ENCODE results near the gene PGRMC2.
A peak's percentile ranks its signal among the peaks of the same experiment; 100 is the strongest.

PGRMC2 gene

DNA sequence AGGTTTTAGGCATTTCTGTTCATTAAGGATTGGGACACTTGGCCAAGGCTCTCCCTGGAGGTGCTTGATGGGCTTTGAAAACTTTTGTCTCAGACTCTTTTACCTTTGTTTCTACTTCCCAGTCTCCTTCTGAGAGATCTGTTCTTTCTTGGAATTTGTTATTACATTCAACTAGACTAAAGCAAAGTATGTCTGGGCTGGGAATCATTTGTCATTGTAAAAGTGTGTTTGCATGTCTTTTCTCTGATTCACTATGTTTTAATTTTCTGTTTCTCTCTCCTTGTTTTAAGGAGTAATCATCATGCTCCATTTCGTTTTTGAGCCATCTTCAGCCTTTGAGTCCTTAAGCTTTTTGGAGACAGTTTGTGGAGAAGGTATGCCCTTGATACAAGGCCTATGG is 12.2 kb upstream of the PGRMC2 start:
- H3K9ac ChIP-seq (ENCODE audit: low read length in 2 of 2): no peak overlapping the region
- H3K27me3 ChIP-seq (ENCODE audit: control insufficient read depth in 1 of 2, insufficient read depth in 2 of 2, low read length in 2 of 2): no peaks in the 10 kb centered on the region
- no peaks in the 10 kb centered on the region for H3K9me3 ChIP-seq (ENCODE audit: control insufficient read depth in 2 of 2, low read length in 2 of 2)
- H3K4me1 ChIP-seq (ENCODE audit: control insufficient read depth, insufficient read depth, low read length): no peaks in the 10 kb centered on the region
- H3K36me3 ChIP-seq (ENCODE audit: control insufficient read depth in 2 of 2, insufficient read depth in 2 of 2, low read length in 2 of 2): no peaks in the 10 kb centered on the region
- H3K4me3 ChIP-seq (ENCODE audit: low read length in 2 of 2): no peak overlapping the region
- H3K27ac ChIP-seq (ENCODE audit: low read length): no peak overlapping the region

GRCh38 chr4:128298852-128299251 is 11.2 kb upstream of the PGRMC2 start:
- H3K9me3 ChIP-seq (ENCODE audit: control insufficient read depth in 2 of 2, low read length in 2 of 2): no peaks in the 10 kb centered on the region
- H3K4me1 ChIP-seq (ENCODE audit: control insufficient read depth, insufficient read depth, low read length): no peaks in the 10 kb centered on the region
- no peak overlapping the region for H3K4me3 ChIP-seq (ENCODE audit: low read length in 2 of 2)
- H3K36me3 ChIP-seq (ENCODE audit: control insufficient read depth in 2 of 2, insufficient read depth in 2 of 2, low read length in 2 of 2): no peaks in the 10 kb centered on the region
- no peak overlapping the region for H3K27ac ChIP-seq (ENCODE audit: low read length)
- H3K27me3 ChIP-seq (ENCODE audit: control insufficient read depth in 1 of 2, insufficient read depth in 2 of 2, low read length in 2 of 2): no peaks in the 10 kb centered on the region
- H3K9ac ChIP-seq (ENCODE audit: low read length in 2 of 2): no peak overlapping the region

- no peaks in the 10 kb centered on the region for H3K27me3 ChIP-seq (ENCODE audit: control insufficient read depth in 1 of 2, insufficient read depth in 2 of 2, low read length in 2 of 2)
- H3K36me3 ChIP-seq (ENCODE audit: control insufficient read depth in 2 of 2, insufficient read depth in 2 of 2, low read length in 2 of 2): no peaks in the 10 kb centered on the region
- no peak overlapping the region for H3K27ac ChIP-seq (ENCODE audit: low read length)
- H3K9me3 ChIP-seq (ENCODE audit: control insufficient read depth in 2 of 2, low read length in 2 of 2): no peaks in the 10 kb centered on the region
- H3K4me3 ChIP-seq (ENCODE audit: low read length in 2 of 2): no peak overlapping the region
- H3K9ac ChIP-seq (ENCODE audit: low read length in 2 of 2): no peak overlapping the region
- H3K4me1 ChIP-seq (ENCODE audit: control insufficient read depth, insufficient read depth, low read length): no peaks in the 10 kb centered on the region
Observed at GRCh38 chr4:128298146-128298758, 10.6 kb upstream of the PGRMC2 start.

DNA sequence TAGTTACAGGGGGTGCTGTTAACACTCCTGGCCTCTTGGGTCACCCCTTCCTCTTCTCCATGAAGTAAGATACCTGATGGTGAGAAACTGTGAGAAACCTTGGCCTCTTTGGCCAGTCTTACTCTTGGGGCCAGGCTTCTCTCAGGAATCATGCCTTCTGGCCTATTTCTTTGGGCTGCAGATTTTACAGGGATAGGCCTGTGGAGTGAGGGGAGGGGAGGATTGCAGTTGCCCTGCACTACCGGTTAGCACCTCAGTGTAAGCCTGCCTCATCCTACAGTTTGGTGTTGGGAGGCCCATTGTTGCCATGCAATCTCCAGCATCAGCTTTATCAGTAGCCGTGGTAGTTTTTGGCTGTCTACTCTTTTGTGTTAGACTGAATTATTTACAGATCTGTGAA is 7.6 kb upstream of the PGRMC2 start:
- Histone ChIP-seq H3K36me3 (ENCODE audit: control insufficient read depth in 2 of 2, insufficient read depth in 2 of 2, low read length in 2 of 2) (no peaks in the 10 kb centered on the region), H3K4me1 (ENCODE audit: control insufficient read depth, insufficient read depth, low read length) (no peaks in the 10 kb centered on the region), H3K27me3 (ENCODE audit: control insufficient read depth in 1 of 2, insufficient read depth in 2 of 2, low read length in 2 of 2) (no peaks in the 10 kb centered on the region), H3K27ac (ENCODE audit: low read length) (no peak overlapping the region), H3K9ac (ENCODE audit: low read length in 2 of 2) (no peak overlapping the region), H3K9me3 (ENCODE audit: control insufficient read depth in 2 of 2, low read length in 2 of 2) (no peaks in the 10 kb centered on the region), H3K4me3 (ENCODE audit: low read length in 2 of 2) (no peak overlapping the region)

- H3K9me3 ChIP-seq (ENCODE audit: control insufficient read depth in 2 of 2, low read length in 2 of 2): no peaks in the 10 kb centered on the region
- H3K4me3 ChIP-seq (ENCODE audit: low read length in 2 of 2): no peak overlapping the region
- no peaks in the 10 kb centered on the region for H3K4me1 ChIP-seq (ENCODE audit: control insufficient read depth, insufficient read depth, low read length)
- H3K36me3 ChIP-seq (ENCODE audit: control insufficient read depth in 2 of 2, insufficient read depth in 2 of 2, low read length in 2 of 2): no peaks in the 10 kb centered on the region
- no peak overlapping the region for H3K27ac ChIP-seq (ENCODE audit: low read length)
- H3K27me3 ChIP-seq (ENCODE audit: control insufficient read depth in 1 of 2, insufficient read depth in 2 of 2, low read length in 2 of 2): no peaks in the 10 kb centered on the region
- H3K9ac ChIP-seq (ENCODE audit: low read length in 2 of 2): no peak overlapping the region
Observed at GRCh38 chr4:128294464-128294863, 6.9 kb upstream of the PGRMC2 start.

- H3K27me3 ChIP-seq (ENCODE audit: control insufficient read depth in 1 of 2, insufficient read depth in 2 of 2, low read length in 2 of 2): no peaks in the 10 kb centered on the region
- no peaks in the 10 kb centered on the region for H3K4me1 ChIP-seq (ENCODE audit: control insufficient read depth, insufficient read depth, low read length)
- H3K27ac ChIP-seq (ENCODE audit: low read length): no peak overlapping the region
- no peaks in the 10 kb centered on the region for H3K9me3 ChIP-seq (ENCODE audit: control insufficient read depth in 2 of 2, low read length in 2 of 2)
- H3K9ac ChIP-seq (ENCODE audit: low read length in 2 of 2): no peak overlapping the region
- H3K4me3 ChIP-seq (ENCODE audit: low read length in 2 of 2): no peak overlapping the region
- no peaks in the 10 kb centered on the region for H3K36me3 ChIP-seq (ENCODE audit: control insufficient read depth in 2 of 2, insufficient read depth in 2 of 2, low read length in 2 of 2)
Observed at GRCh38 chr4:128292349-128292748, 4.7 kb upstream of the PGRMC2 start.

DNA sequence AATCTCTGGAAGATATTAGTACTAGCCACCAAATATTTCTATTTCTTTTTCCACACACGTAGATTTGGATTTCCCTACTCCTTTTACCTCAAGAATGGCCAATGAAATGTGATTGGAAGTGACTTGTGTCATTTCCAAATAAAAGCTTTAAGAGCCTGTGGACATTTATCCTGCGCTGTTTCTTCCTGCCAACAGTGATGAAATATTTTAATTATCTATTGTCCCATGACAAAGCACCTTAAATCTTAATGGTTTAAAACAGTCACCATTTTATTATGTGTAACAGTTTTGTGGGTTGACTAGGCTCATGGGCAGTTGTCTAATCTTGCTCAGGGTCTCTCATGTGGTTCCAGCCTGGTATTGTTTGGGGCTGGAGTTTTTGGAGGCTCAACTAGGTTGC is 3.5 kb upstream of the PGRMC2 start:
- Histone ChIP-seq H3K9ac (ENCODE audit: low read length in 2 of 2) (no peak overlapping the region), H3K4me1 (ENCODE audit: control insufficient read depth, insufficient read depth, low read length) (no peaks in the 10 kb centered on the region), H3K27ac (ENCODE audit: low read length) (no peak overlapping the region), H3K4me3 (ENCODE audit: low read length in 2 of 2) (no peak overlapping the region), H3K27me3 (ENCODE audit: control insufficient read depth in 1 of 2, insufficient read depth in 2 of 2, low read length in 2 of 2) (no peaks in the 10 kb centered on the region), H3K9me3 (ENCODE audit: control insufficient read depth in 2 of 2, low read length in 2 of 2) (no peaks in the 10 kb centered on the region), H3K36me3 (ENCODE audit: control insufficient read depth in 2 of 2, insufficient read depth in 2 of 2, low read length in 2 of 2) (no peaks in the 10 kb centered on the region)

DNA sequence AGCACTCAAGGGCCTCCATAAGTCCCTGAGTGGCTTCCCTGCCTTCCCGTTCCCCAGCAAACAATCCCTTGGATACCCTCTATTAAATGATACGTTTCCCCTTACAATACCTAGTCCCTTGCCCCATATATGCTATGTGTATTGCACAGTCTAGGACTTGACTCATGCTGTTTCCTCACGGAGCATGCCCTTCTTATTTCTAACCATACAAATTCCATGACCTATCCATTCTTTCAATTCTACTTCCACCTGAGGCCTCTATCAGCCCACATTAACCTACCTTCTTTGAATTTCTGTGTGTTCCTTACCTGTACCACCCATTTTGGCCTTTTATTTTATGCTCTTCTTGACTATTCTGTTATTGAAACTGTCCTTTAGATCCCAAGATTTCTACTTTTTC is 2.9 kb upstream of the PGRMC2 start:
- Histone ChIP-seq H3K4me3 (ENCODE audit: low read length in 2 of 2) (no peak overlapping the region), H3K27me3 (ENCODE audit: control insufficient read depth in 1 of 2, insufficient read depth in 2 of 2, low read length in 2 of 2) (no peaks in the 10 kb centered on the region), H3K9me3 (ENCODE audit: control insufficient read depth in 2 of 2, low read length in 2 of 2) (no peaks in the 10 kb centered on the region), H3K4me1 (ENCODE audit: control insufficient read depth, insufficient read depth, low read length) (no peaks in the 10 kb centered on the region), H3K27ac (ENCODE audit: low read length) (no peak overlapping the region), H3K9ac (ENCODE audit: low read length in 2 of 2) (no peak overlapping the region), H3K36me3 (ENCODE audit: control insufficient read depth in 2 of 2, insufficient read depth in 2 of 2, low read length in 2 of 2) (no peaks in the 10 kb centered on the region)

GRCh38 chr4:128289523-128290158 is 2.0 kb upstream of the PGRMC2 start:
- no peaks in the 10 kb centered on the region for H3K36me3 ChIP-seq (ENCODE audit: control insufficient read depth in 2 of 2, insufficient read depth in 2 of 2, low read length in 2 of 2)
- no peak overlapping the region for H3K4me3 ChIP-seq (ENCODE audit: low read length in 2 of 2)
- no peaks in the 10 kb centered on the region for H3K9me3 ChIP-seq (ENCODE audit: control insufficient read depth in 2 of 2, low read length in 2 of 2)
- H3K9ac ChIP-seq (ENCODE audit: low read length in 2 of 2): no peak overlapping the region
- H3K4me1 ChIP-seq (ENCODE audit: control insufficient read depth, insufficient read depth, low read length): no peaks in the 10 kb centered on the region
- no peaks in the 10 kb centered on the region for H3K27me3 ChIP-seq (ENCODE audit: control insufficient read depth in 1 of 2, insufficient read depth in 2 of 2, low read length in 2 of 2)
- no peak overlapping the region for H3K27ac ChIP-seq (ENCODE audit: low read length)

DNA sequence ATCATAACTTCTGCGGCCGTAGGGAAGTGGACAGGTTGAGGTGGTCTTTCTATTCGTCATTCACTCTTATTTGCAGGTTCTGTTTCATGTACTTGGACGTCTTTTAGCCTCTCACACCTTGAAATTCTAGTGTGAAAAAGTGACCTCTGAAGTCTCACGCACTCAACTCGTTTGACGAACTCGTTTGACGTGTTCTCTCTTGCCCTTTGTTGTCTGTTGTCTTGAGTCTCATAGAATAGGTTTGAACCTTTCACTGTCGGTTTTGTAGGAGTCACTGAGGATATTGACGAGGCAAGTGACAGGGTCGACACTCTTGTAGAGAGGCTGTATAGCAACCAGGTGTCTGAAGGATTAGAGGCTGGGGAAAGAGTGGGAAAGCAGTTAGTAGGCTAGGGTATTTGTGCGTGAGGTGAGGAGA is 1.1 kb upstream of the PGRMC2 start:
- no peaks in the 10 kb centered on the region for H3K9me3 ChIP-seq (ENCODE audit: control insufficient read depth in 2 of 2, low read length in 2 of 2)
- H3K4me1 ChIP-seq (ENCODE audit: control insufficient read depth, insufficient read depth, low read length): no peaks in the 10 kb centered on the region
- H3K27me3 ChIP-seq (ENCODE audit: control insufficient read depth in 1 of 2, insufficient read depth in 2 of 2, low read length in 2 of 2): no peaks in the 10 kb centered on the region
- peak overlapping the region; percentile 80 to 90 for H3K9ac ChIP-seq (ENCODE audit: low read length in 2 of 2)
- H3K27ac ChIP-seq (ENCODE audit: low read length): peak overlapping the region; percentile 84
- H3K36me3 ChIP-seq (ENCODE audit: control insufficient read depth in 2 of 2, insufficient read depth in 2 of 2, low read length in 2 of 2): no peaks in the 10 kb centered on the region
- peak overlapping the region; percentile 83 to 92 for H3K4me3 ChIP-seq (ENCODE audit: low read length in 2 of 2)

GRCh38 chr4:128287871-128288688 is 467 bp upstream of the PGRMC2 start:
- peak overlapping the region; percentile 84 for H3K27ac ChIP-seq (ENCODE audit: low read length)
- H3K9me3 ChIP-seq (ENCODE audit: control insufficient read depth in 2 of 2, low read length in 2 of 2): no peaks in the 10 kb centered on the region
- no peaks in the 10 kb centered on the region for H3K4me1 ChIP-seq (ENCODE audit: control insufficient read depth, insufficient read depth, low read length)
- H3K36me3 ChIP-seq (ENCODE audit: control insufficient read depth in 2 of 2, insufficient read depth in 2 of 2, low read length in 2 of 2): no peaks in the 10 kb centered on the region
- peak overlapping the region; percentile 80 to 90 for H3K9ac ChIP-seq (ENCODE audit: low read length in 2 of 2)
- H3K27me3 ChIP-seq (ENCODE audit: control insufficient read depth in 1 of 2, insufficient read depth in 2 of 2, low read length in 2 of 2): no peaks in the 10 kb centered on the region
- H3K4me3 ChIP-seq (ENCODE audit: low read length in 2 of 2): peak overlapping the region; percentile 83 to 92

Measured in stomach smooth muscle (tissue), 2 donors.